Fibroblast of lung (primary cell): Measurements from ENCODE around the gene HAAO. TPM values are rescaled to one million over a fixed set of nuclear protein-coding genes. Genes with fewer than 3 reads are reported as not detected.
A peak's percentile ranks its signal among the peaks of the same experiment; 100 is the strongest.

Source experiments
- DNase-seq, 2 donors: peaks; one replicate each; pipeline versions ENCODE4 v3.0.0 to v3.0.0-alpha.2; 2010; ENCODE audit warnings: low read depth in 2 of 2
- H2AFZ ChIP-seq: 2 replicates; pipeline ENCODE4 v1.5.1; 2012; ENCODE audit warnings: low read length, control low read depth, inconsistent platforms
- H3K27ac ChIP-seq: 2 replicates; pipeline ENCODE4 v1.5.1; 2011; ENCODE audit warnings: low read length, control low read depth; ENCODE audit not compliant: insufficient read depth
- H3K27me3 ChIP-seq: 2 replicates; pipeline ENCODE4 v1.5.1; 2011; ENCODE audit warnings: mild to moderate bottlenecking, low read length; ENCODE audit not compliant: control insufficient read depth, insufficient read depth
- H3K36me3 ChIP-seq: 2 replicates; pipeline ENCODE4 v1.5.1; 2011; ENCODE audit warnings: low read length; ENCODE audit not compliant: control insufficient read depth, insufficient read depth
- H3K4me1 ChIP-seq: 2 replicates; pipeline ENCODE4 v1.5.1; 2011; ENCODE audit warnings: low read length; ENCODE audit not compliant: control insufficient read depth, insufficient read depth; ENCODE audit errors: extremely low read depth
- H3K4me2 ChIP-seq: 2 replicates; pipeline ENCODE4 v1.5.1; 2011; ENCODE audit warnings: low read length, control low read depth; ENCODE audit not compliant: insufficient read depth; ENCODE audit errors: extremely low read depth
- H3K4me3 ChIP-seq, 4 experiments: fragments of 200-600 bp in 1 of 4; sonication (generic) in 1 of 4; replicated peaks in 1 of 4; 2 replicates each; pipeline ENCODE4 v1.5.1; 2011 to 2016; ENCODE audit warnings: low read length in 4 of 4, low read depth in 3 of 4, mild to moderate bottlenecking in 3 of 4, control low read depth in 2 of 4, inconsistent platforms in 1 of 4, mixed read lengths in 1 of 4; ENCODE audit not compliant: insufficient read depth in 1 of 4; ENCODE audit errors: control extremely low read depth in 1 of 4
- H3K79me2 ChIP-seq: 2 replicates; pipeline ENCODE4 v1.5.1; 2012; ENCODE audit warnings: mild to moderate bottlenecking, low read length, inconsistent platforms; ENCODE audit not compliant: control insufficient read depth, insufficient read depth
- H3K9ac ChIP-seq: 2 replicates; pipeline ENCODE4 v1.5.1; 2011; ENCODE audit warnings: mild to moderate bottlenecking, low read length, control low read depth; ENCODE audit not compliant: insufficient read depth
- H3K9me3 ChIP-seq: 2 replicates; pipeline ENCODE4 v1.5.1; 2012; ENCODE audit warnings: low read depth, low read length; ENCODE audit not compliant: control insufficient read depth, insufficient read depth
- H4K20me1 ChIP-seq: 2 replicates; pipeline ENCODE4 v1.5.1; 2011; ENCODE audit warnings: low read length; ENCODE audit not compliant: control insufficient read depth, insufficient read depth; ENCODE audit errors: extremely low read depth
- CTCF ChIP-seq, 2 donors: IDR thresholded peaks in 1 of 2; conservative IDR thresholded peaks in 1 of 2; 1 replicate in 1 of 2; 2 replicates in 1 of 2; pipeline ENCODE4 v1.5.1; 2011 to 2012; ENCODE audit warnings: low read length in 2 of 2, control low read depth in 1 of 2, inconsistent platforms in 1 of 2, low read depth in 1 of 2, mild to moderate bottlenecking in 1 of 2
- EZH2 ChIP-seq: IDR thresholded peaks from 2 replicates; pipeline ENCODE4 v1.5.1; 2012; ENCODE audit warnings: low read length, control low read depth, mild to moderate bottlenecking; ENCODE audit errors: missing control alignments
- polyA plus RNA-seq, 2 donors: library from polyadenylated mRNA; depleted of rRNA in 1 of 2; stranded (reverse) in 1 of 2; unstranded in 1 of 2; fragments of >200 nt; gene quantifications; 2 replicates each; pipeline ENCODE4 v1.2.1, GENCODE V29; 2011 to 2012; ENCODE audit warnings: missing spikeins in 1 of 2
- total RNA-seq: library from RNA; depleted of rRNA; stranded (reverse); fragments of >200 nt; gene quantifications from 2 replicates; pipeline ENCODE4 v1.2.1, GENCODE V29; 2014

The HAAO gene
- total and polyA plus RNA-seq, 2 donors (not counting 1 experiment from before 2014, with no cell fraction given) = 0.58 to 4.1 TPM

- no peaks in the 10 kb centered on the region for H3K27me3 ChIP-seq
- H3K4me3 ChIP-seq = peak overlapping the region; percentile 50 to 67 (median 64)
- H3K4me2 ChIP-seq = peak overlapping the region; percentile 78
- H3K9me3 ChIP-seq = no peaks in the 10 kb centered on the region
- H3K79me2 ChIP-seq = no peaks in the 10 kb centered on the region
- H3K4me1 ChIP-seq = peaks cover 4% of the 10 kb centered on the region
- H3K27ac ChIP-seq = peak overlapping the region; percentile 93
- no peak for TF ChIP-seq EZH2
- TF ChIP-seq CTCF (conservative IDR thresholded peaks at IDR 0.05 in 1 of 2, IDR thresholded peaks at IDR 0.05 in 1 of 2; ENCODE audit: low read depth in 1 of 2, low read length in 2 of 2) = no peak
- H4K20me1 ChIP-seq = no peaks in the 10 kb centered on the region
- DNase-seq = peak; percentile 96 to 98
- H3K9ac ChIP-seq = peak overlapping the region; percentile 97
- no peaks in the 10 kb centered on the region for H3K36me3 ChIP-seq
- peak overlapping the region; percentile 90 for H2AFZ ChIP-seq
These were observed 18.0 kb upstream of the HAAO start for GRCh38 chr2:42810121-42810970.

- Histone ChIP-seq H3K4me2 (peak overlapping the region; percentile 36), H3K4me1 (peaks cover 4% of the 10 kb centered on the region), H3K36me3 (no peaks in the 10 kb centered on the region), H3K4me3 (peak overlapping the region; percentile 33 to 68 (median 52)), H3K9me3 (no peaks in the 10 kb centered on the region), H2AFZ (peak overlapping the region; percentile 35), H3K27ac (peak overlapping the region; percentile 93), H3K9ac (peak overlapping the region; percentile 97), H4K20me1 (no peaks in the 10 kb centered on the region), H3K27me3 (no peaks in the 10 kb centered on the region), H3K79me2 (no peaks in the 10 kb centered on the region)
- no peak for TF ChIP-seq CTCF (conservative IDR thresholded peaks at IDR 0.05 in 1 of 2, IDR thresholded peaks at IDR 0.05 in 1 of 2; ENCODE audit: low read depth in 1 of 2, low read length in 2 of 2)
- TF ChIP-seq EZH2 = no peak
- peak; percentile 79 to 84 for DNase-seq
These were observed 17.4 kb upstream of the HAAO start for GRCh38 chr2:42809819-42810120.

GRCh38 chr2:42809131-42809818 is 16.9 kb upstream of the HAAO start:
- no peaks in the 10 kb centered on the region for H4K20me1 ChIP-seq
- H3K9ac ChIP-seq = peak overlapping the region; percentile 97
- DNase-seq = no peak
- H3K27ac ChIP-seq = peak overlapping the region; percentile 53
- peaks cover 4% of the 10 kb centered on the region for H3K4me1 ChIP-seq
- H2AFZ ChIP-seq = peak overlapping the region; percentile 35
- H3K4me2 ChIP-seq = peak overlapping the region; percentile 36
- H3K36me3 ChIP-seq = no peaks in the 10 kb centered on the region
- H3K4me3 ChIP-seq = peak overlapping the region; percentile 33 to 68 (median 52)
- H3K79me2 ChIP-seq = no peaks in the 10 kb centered on the region
- no peak for TF ChIP-seq EZH2
- TF ChIP-seq CTCF (conservative IDR thresholded peaks at IDR 0.05 in 1 of 2, IDR thresholded peaks at IDR 0.05 in 1 of 2; ENCODE audit: low read depth in 1 of 2, low read length in 2 of 2) = no peak
- peaks cover under 1% of the 10 kb centered on the region for H3K27me3 ChIP-seq
- H3K9me3 ChIP-seq = no peaks in the 10 kb centered on the region
